Measurements from ENCODE around the gene PDXP. TPM values are rescaled to one million over a fixed set of nuclear protein-coding genes. Genes with fewer than 3 reads are reported as not detected.

Gene PDXP
- total and polyA plus RNA-seq, 7 donors = 9.0 to 37.9 (median 12.9) TPM

DNA sequence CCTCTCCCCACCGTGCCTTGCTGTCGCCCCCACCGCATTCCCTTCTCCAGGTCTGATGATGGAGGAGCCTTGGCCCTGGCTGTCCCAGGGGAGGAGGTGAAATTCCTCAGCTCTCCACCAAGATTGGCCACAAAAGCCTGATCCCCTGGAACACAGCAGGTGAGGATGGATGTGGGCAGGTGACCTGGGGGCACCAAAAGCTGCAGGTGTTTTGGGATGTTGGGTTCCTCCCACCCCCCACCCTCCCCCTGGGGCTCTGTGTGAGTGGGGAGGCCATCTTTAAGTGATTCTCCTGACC, 39.0 kb downstream of the PDXP start:
- no peaks in the 10 kb centered on the region for H3K9me3 ChIP-seq
- WGBS, 3 donors = 46 to 55% (median 48%) methylated on average over 3 of the region's 3 CpGs
- intact Hi-C loops (cut with DNase I) = loop anchor here (5.0 kb wide), 2 partner anchors 40 to 45 kb away; no protein-coding TSS in a partner anchor
- no peaks in the 10 kb centered on the region for H3K27me3 ChIP-seq (ENCODE audit: insufficient read depth in 3 of 3, low read length in 2 of 3)
- TF ChIP-seq, protein P1, sequence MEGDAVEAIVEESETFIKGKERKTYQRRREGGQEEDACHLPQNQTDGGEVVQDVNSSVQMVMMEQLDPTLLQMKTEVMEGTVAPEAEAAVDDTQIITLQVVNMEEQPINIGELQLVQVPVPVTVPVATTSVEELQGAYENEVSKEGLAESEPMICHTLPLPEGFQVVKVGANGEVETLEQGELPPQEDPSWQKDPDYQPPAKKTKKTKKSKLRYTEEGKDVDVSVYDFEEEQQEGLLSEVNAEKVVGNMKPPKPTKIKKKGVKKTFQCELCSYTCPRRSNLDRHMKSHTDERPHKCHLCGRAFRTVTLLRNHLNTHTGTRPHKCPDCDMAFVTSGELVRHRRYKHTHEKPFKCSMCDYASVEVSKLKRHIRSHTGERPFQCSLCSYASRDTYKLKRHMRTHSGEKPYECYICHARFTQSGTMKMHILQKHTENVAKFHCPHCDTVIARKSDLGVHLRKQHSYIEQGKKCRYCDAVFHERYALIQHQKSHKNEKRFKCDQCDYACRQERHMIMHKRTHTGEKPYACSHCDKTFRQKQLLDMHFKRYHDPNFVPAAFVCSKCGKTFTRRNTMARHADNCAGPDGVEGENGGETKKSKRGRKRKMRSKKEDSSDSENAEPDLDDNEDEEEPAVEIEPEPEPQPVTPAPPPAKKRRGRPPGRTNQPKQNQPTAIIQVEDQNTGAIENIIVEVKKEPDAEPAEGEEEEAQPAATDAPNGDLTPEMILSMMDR (IDR thresholded peaks at IDR 0.05) = no peak
- no peak overlapping the region for H3K27ac ChIP-seq
- no peak for ATAC-seq
- DNase-seq = no peak
- no peak overlapping the region for H3K4me3 ChIP-seq
- peaks cover 12% of the 10 kb centered on the region for H3K4me1 ChIP-seq
- peaks cover 0 to 19% of the 10 kb centered on the region in 2 donors for H3K36me3 ChIP-seq (ENCODE audit: insufficient read depth in 1 of 2, low read depth in 1 of 2)

DNA sequence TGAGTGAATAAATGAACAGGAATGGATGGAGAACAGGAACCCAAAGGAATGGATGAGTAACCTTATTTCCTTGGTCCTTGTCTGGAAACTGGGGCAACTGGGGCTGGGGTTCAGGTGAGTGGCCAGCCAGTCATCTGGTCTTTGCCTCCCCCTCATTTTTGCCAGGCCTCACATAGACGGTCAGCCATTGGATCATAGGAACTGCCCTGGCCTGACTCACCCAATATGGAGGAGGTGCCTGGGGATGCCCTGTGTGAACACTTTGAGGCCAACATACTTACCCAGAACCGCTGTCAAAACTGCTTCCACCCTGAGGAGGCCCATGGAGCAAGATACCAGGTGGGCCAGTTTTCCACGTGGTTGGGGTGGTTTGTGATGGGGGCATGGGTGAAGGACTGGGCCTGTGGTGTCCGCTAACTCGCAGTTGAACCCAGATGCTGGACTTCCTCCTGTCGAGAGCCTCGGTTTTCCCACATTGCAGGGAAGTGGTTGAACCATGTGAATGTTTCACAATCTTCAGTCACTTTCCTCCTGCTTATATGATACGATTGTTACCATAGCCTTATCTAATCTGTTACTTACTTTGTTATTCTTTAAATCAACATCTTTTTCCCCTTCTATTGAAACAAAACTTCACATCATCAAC, 42.7 kb downstream of the PDXP start:
- no peaks in the 10 kb centered on the region for H3K36me3 ChIP-seq (ENCODE audit: insufficient read depth in 1 of 2, low read depth in 1 of 2)
- 77 to 86% (median 77%) methylated on average over 8 of the region's 8 CpGs for WGBS, 3 donors
- H3K4me3 ChIP-seq = no peak overlapping the region
- TF ChIP-seq, protein P1 (IDR thresholded peaks at IDR 0.05) = no peak
- H3K9me3 ChIP-seq = no peaks in the 10 kb centered on the region
- no peak overlapping the region for H3K27ac ChIP-seq
- intact Hi-C loops (cut with DNase I) = no loop called here
- H3K27me3 ChIP-seq (ENCODE audit: insufficient read depth in 3 of 3, low read length in 2 of 3) = no peaks in the 10 kb centered on the region
- ATAC-seq (no peak), DNase-seq (no peak)
- peaks cover 2% of the 10 kb centered on the region for H3K4me1 ChIP-seq

DNA sequence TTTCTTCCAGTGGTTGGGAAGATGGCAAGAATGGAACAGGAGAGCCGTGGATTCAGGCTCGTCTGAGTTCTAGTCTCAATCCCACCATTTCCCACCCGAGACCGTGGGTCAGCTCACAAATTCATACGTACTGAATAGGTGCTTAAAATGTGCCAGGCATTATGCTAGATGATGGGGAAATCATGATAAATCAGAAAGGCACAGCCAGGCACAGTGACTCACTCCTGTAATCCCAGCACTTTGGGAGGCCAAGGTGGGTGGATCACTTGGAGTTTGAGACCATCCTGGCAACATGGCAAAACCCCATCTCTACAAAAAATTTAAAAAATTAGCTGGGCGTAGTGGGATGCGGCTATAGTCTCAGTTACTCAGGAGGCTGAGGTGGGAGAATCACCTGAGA, 45.4 kb downstream of the PDXP start:
- Histone ChIP-seq H3K36me3 (ENCODE audit: insufficient read depth in 1 of 2, low read depth in 1 of 2) (no peaks in the 10 kb centered on the region), H3K27me3 (ENCODE audit: insufficient read depth in 3 of 3, low read length in 2 of 3) (no peaks in the 10 kb centered on the region), H3K4me3 (no peak overlapping the region), H3K4me1 (no peaks in the 10 kb centered on the region), H3K27ac (no peak overlapping the region), H3K9me3 (no peaks in the 10 kb centered on the region)
- no peak for ATAC-seq
- TF ChIP-seq, protein P1 (IDR thresholded peaks at IDR 0.05) = no peak
- no peak for DNase-seq
- 78 to 89% (median 80%) methylated on average over 7 of the region's 7 CpGs for WGBS, 3 donors
- intact Hi-C loops (cut with DNase I) = no loop called here

DNA sequence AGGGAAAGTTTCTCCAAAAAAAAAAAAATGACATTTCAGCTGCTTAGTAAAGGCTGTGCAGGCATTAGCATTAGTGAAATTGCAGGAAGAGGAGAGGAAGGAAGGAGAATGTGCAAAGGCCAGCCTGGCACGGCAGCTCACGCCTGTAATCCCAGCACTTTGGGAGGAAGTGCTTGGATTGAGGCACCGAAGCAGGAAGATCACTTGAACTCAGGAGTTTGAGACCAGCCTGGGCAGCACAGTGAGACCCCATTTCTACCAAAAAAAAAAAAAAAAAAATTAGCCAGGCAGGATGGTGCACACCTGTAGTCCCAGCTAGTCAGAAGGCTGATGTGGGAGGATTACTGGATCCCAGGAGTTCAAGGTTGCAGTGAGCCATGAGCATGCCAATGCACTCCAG, 46.1 kb downstream of the PDXP start:
- DNase-seq (no peak), ATAC-seq (no peak)
- no peaks in the 10 kb centered on the region for H3K9me3 ChIP-seq
- H3K27ac ChIP-seq = no peak overlapping the region
- no peaks in the 10 kb centered on the region for H3K36me3 ChIP-seq (ENCODE audit: insufficient read depth in 1 of 2, low read depth in 1 of 2)
- TF ChIP-seq, protein P1 (IDR thresholded peaks at IDR 0.05) = no peak
- no peaks in the 10 kb centered on the region for H3K27me3 ChIP-seq (ENCODE audit: insufficient read depth in 3 of 3, low read length in 2 of 3)
- H3K4me1 ChIP-seq = no peaks in the 10 kb centered on the region
- intact Hi-C loops (cut with DNase I) = no loop called here
- 65 to 82% (median 82%) methylated on average over 3 of the region's 3 CpGs for WGBS, 3 donors
- no peak overlapping the region for H3K4me3 ChIP-seq

DNA sequence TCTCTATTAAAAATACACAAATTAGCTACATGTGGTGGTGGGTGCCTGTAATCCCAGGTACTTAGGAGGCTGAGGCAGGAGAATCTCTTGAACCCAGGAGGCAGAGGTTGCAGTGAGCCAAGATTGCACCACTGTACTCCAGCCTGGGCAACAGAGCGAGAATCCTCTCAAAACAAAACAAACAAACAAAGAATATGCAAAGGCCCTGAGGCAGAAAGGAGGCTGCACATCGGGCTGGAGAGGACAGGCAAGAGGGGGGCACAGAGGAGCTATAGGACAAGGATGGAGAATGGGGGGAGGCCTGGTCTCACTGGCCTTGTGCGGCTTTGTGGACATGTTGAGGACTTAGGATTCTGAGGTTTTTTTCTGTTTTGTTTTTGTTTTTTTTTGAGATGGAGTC, 46.7 kb downstream of the PDXP start:
- Histone ChIP-seq H3K9me3 (no peaks in the 10 kb centered on the region), H3K4me3 (no peak overlapping the region), H3K27me3 (ENCODE audit: insufficient read depth in 3 of 3, low read length in 2 of 3) (no peaks in the 10 kb centered on the region), H3K4me1 (no peaks in the 10 kb centered on the region), H3K27ac (no peak overlapping the region), H3K36me3 (ENCODE audit: insufficient read depth in 1 of 2, low read depth in 1 of 2) (no peaks in the 10 kb centered on the region)
- no peak for DNase-seq
- intact Hi-C loops (cut with DNase I) = no loop called here
- ATAC-seq = no peak
- TF ChIP-seq, protein P1 (IDR thresholded peaks at IDR 0.05) = no peak
- WGBS, 3 donors = 91 to 97% (median 96%) methylated on average over 3 of the region's 3 CpGs
